Astrocyte of the hippocampus (primary cell): ENCODE results near the gene DPAGT1.
"Not testable (repeated sequence)": the region's sequence is repeated elsewhere in the genome, so short reads cannot be mapped to it uniquely, and the experiment has no call there.

Experiments used
- DNase-seq: peaks from one replicate; pipeline ENCODE4 v3.0.0; 2011; ENCODE audit warnings: low read depth, low spot score

DPAGT1 gene

DNA sequence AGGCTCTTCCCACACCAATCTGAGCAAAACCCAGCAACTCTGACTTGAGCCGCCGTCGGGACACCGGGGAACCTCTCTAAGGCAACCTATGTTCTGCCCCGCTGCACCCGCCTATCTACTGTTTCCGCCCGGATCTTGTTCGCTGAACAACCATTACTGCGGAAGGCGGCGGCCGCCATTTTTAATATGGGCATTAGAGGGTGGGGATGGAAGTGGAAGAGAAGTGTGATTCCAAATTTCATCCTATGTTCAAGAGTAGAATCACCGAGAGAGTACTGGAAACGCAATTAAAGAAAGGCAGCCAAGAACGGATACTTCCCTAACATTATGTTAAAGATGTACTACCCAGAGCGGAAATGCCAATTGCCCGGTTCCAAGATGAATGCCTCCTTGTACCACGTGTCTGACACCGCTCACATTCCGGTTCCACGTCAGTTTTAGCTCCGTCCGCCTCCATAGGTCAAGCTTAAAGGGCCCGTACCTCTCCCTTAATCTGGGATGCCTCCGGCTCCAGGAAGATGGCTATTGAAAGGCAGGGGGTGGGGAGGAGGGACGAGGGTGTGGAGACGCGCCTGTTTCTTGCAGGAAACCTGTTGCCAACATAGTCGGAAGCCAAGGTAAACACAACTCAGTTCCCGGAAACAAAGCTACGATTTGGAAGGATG, at the start of gene DPAGT1:
DPAGT1 (minus strand) TSS at position 95 of the 665 bp plus-strand sequence. CDS start 198 bp downstream, outside the sequence.
- peak; percentile 97 for DNase-seq

GRCh38 chr11:119149786-119150275, 48.2 kb upstream of the DPAGT1 start:
- DNase-seq = no peak

GRCh38 chr11:119149018-119149785, 47.5 kb upstream of the DPAGT1 start, which contains the start of gene ABCG4:
Gene ABCG4, plus strand, starts transcription at chr11:119149052. Its CDS starts 914 bp downstream, at chr11:119149966.
- peak; percentile 56 for DNase-seq

- DNase-seq = no peak
Measured at GRCh38 chr11:119148720-119149017, 47.0 kb upstream of the DPAGT1 start.

- no peak for DNase-seq
Measured at GRCh38 chr11:119147604-119148333, 46.1 kb upstream of the DPAGT1 start.

DNA sequence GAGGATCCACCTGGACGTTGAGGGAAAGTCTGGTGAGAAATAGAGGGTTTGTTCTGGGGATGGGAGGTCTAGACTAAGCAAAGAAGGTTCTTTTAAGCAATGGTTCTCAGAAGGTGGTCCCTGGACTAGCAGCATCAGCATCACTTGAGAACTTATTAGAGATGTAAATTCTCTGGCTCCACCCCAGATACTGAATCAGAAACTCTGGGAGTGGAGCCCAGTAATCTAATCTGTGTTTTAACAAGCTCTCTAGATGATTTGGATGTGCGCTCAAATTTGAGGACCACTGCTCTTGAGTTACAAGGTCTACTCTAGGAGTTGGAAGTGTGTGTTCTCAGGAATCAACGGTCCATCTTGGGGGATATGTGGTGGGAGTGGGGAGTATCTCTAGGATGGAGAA, 43.9 kb upstream of the DPAGT1 start:
- DNase-seq = no peak

DNA sequence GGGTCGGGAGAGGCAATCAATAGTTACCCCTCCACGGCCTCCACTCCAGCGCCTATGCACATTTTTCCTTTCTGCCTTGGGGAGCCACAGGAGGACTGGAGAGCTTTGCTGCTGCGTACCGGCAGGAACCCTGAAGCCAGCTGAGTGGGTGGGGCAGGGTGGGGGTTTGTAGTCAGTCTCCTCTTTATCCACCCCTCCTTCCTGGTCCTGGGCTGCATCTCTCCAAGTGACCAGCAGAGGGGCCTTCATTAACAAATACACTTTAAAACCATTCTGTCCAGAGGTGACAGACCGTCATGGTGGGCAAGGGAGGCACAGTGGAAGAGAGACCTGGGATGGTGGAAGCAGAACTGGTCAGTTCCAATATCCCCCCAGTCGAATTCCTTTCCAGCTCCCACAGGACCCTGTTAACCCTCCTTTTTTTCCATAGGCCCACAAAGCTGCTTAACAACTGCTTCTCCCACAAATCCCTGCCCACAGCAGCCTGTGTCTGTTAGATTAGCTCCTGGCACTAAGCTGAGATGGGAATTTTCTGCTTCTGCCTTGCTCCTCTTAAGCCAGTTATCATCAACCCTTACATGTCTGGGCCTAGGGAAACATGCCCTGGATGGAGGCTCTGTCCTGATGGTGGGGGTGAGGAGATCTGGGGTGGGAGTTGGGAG, 43.3 kb upstream of the DPAGT1 start:
- peak; percentile 80 for DNase-seq

- not testable (repeated sequence) for DNase-seq
Measured at GRCh38 chr11:119139276-119139675, 37.6 kb upstream of the DPAGT1 start.

- DNase-seq = no peak
Measured at GRCh38 chr11:119134389-119134978, 32.8 kb upstream of the DPAGT1 start.

DNA sequence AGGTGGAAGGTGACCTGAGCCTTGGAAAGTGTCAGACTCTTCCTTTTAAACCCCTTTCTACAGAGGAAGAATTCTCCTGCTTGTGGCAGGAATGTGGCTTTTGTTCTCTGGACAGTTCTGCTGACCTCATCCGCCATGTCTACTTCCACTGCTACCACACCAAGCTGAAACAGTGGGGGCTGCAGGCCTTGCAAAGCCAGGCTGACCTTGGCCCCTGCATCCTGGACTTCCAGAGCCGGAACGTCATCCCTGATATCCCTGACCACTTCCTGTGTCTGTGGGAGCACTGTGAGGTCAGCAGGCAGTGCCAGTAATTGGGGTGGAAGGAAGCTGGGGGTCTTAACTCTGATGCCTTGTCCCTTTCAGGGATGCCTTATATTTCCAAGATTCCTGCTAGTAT, 29.0 kb upstream of the DPAGT1 start:
- no peak for DNase-seq

DNA sequence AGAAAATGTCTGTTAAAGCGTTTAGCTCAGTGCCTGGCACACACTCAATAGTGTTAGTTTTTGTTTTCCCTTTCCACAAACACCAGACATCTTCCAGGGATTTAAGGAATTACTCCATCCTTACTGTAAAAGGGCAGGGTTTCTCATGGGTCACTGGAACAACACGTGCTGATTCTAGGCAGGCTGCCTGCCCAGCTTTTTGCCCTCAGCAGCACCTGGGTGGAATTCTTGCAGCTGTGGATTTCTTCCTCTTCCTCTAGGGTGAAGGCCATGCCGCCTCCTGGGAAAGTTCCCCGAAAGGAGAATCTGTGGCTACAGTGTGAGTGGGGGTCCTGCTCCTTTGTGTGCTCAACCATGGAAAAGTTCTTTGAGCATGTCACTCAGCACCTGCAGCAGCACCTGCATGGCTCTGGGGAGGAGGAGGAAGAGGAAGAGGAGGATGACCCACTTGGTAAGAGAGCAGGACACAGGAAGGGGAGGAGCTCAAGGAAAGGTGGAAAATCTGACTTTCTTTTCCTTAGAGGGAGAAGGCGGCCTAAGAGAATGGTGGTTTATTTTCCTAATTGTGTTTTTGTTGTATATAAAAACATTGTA, 25.1 kb upstream of the DPAGT1 start:
- DNase-seq = no peak

DNA sequence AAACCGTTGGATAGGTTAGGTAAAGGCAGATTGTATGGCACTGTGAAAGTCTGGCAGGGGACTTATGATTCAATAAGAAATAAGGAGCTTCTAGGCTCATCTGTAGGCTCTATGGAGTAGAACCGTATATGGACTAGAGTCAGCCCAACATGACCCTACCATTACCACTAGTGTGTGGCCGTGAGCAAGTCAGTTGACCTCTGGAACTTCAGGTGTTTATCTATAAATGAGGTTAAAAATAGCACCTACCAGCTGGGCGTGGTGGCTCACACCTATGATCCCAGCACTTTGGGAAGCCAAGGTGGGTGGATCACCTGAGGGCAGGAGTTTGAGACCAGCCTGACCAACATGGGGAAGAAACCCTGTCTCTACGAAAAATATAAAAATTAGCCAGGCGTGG, 24.2 kb upstream of the DPAGT1 start:
- no peak for DNase-seq

DNA sequence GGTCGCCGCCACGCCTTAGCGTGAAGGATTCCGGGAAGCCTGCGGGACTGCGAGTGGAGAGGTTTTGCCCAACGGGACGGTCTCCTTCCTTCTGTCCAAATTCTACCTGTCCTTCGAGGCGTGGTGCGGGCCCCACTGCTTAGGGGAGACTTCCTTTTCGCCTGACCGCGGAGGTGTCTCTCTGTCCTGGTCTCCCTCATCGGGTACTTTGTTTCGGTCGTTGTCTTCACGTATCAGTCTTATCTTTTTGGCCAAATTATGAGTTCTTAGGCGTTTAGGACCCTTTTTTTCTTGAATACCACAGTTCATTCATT, 20.1 kb upstream of the DPAGT1 start:
- no peak for DNase-seq

DNA sequence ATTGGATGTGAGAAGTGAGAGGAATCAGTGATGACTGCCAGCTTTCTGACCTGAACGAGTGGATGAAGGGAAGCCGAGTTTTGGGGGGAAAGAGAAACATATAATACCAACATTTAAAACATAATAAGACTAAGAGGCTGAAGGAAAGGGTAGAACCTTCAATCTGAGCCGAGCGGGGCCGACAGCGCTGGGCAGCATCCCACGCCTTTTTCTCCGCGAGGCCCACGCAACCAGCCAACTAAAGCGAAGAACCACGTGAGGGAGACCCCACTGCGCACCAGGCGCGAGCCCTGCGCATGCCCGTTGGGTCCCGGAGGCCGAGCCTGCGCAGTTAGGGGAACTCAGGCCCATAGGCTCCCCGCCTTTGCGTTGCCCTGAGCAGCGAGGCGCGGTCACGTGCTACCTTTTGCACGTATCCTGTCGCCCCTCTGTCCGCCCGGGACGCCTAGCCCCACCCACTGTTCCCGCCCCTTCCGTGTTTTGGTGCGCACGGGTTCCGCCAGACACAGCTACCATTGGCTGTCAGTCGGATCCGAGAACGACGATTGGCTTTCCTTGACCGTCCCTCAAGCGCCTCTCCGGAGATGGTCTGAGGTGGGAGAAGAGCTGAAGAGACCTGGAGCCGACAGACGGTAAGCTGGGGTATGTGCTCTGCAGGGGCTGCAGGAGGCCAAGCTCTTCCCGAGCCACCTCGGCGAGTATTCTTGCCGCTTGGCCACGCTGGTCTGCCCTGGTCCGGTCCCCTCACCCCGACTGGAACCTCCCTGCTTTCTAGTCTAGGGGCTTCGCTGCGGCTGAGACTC, 19.6 kb upstream of the DPAGT1 start, which contains the start of gene HINFP:
HINFP (plus strand) TSS at position 573 of the 803 bp plus-strand sequence. CDS start 5,365 bp downstream, outside the sequence.
- peak; percentile 100 for DNase-seq

GRCh38 chr11:119120639-119121007, 19.0 kb upstream of the DPAGT1 start:
- peak; percentile 72 for DNase-seq

GRCh38 chr11:119118946-119119345, 17.3 kb upstream of the DPAGT1 start:
- no peak for DNase-seq

- DNase-seq = no peak
Measured at GRCh38 chr11:119118227-119118626, 16.6 kb upstream of the DPAGT1 start.

- no peak for DNase-seq
Measured at GRCh38 chr11:119117004-119117706, 15.5 kb upstream of the DPAGT1 start.

GRCh38 chr11:119116601-119117000, 14.9 kb upstream of the DPAGT1 start:
- DNase-seq = no peak

GRCh38 chr11:119116235-119116594, 14.6 kb upstream of the DPAGT1 start:
- no peak for DNase-seq
